IMR-90 (cell line): ENCODE results near the gene LRP1B. TPM values are rescaled to one million over a fixed set of nuclear protein-coding genes. Genes with fewer than 3 reads are reported as not detected.

Experiments
- ATAC-seq: fragments of 200-7000 bp; cut with Tn5 transposase; 2 replicates; pipeline ENCODE4 v1.9.1; 2020; ENCODE audit warnings: low read depth, mild to moderate bottlenecking, moderate library complexity
- BruUV-seq: library from RNA; stranded (reverse); fragments of 400-500 nt; replicated peaks from 2 replicates; lab custom pipeline; 2021; lab: Mats Ljungman, UMichigan
- CTCF ChIA-PET: fragments of 300-600 bp; formaldehyde crosslinking; extraction: SDS; loops from one replicate; lab custom pipeline; 2021; ENCODE audit warnings: antibody characterized with exemption; lab: Yijun Ruan, JAX
- POLR2A ChIA-PET: fragments of 300-600 bp; sonication (Branson Sonifier 250); formaldehyde crosslinking; loops from one replicate; lab custom pipeline; 2022; ENCODE audit warnings: antibody characterized with exemption; ENCODE audit not compliant: unreplicated experiment; lab: Charles Lee
- DNase-seq: peaks from one replicate; pipeline ENCODE4 v3.0.0; 2013
- H2AFZ ChIP-seq: replicated peaks from 2 replicates; pipeline ENCODE3; 2013; ENCODE audit warnings: low read length, mild to moderate bottlenecking; ENCODE audit not compliant: poor library complexity
- H2AK5ac ChIP-seq: 2 replicates; pipeline ENCODE4 v1.6.1; 2013; ENCODE audit warnings: low read depth, low read length, inconsistent platforms
- H2AK9ac ChIP-seq: replicated peaks from 2 replicates; pipeline ENCODE3; 2013; ENCODE audit warnings: mild to moderate bottlenecking, low read depth, low read length, moderate library complexity; ENCODE audit not compliant: poor library complexity
- H2BK120ac ChIP-seq: 2 replicates; pipeline ENCODE4 v1.6.1; 2013; ENCODE audit warnings: low read depth, low read length, inconsistent platforms
- H2BK15ac ChIP-seq: 3 replicates; pipeline ENCODE4 v1.6.1; 2013; ENCODE audit warnings: low read depth, low read length, inconsistent platforms
- H2BK20ac ChIP-seq: 2 replicates; pipeline ENCODE4 v1.6.1; 2013; ENCODE audit warnings: low read depth, mild to moderate bottlenecking, inconsistent platforms, low read length, moderate library complexity
- H2BK5ac ChIP-seq: 2 replicates; pipeline ENCODE4 v1.6.1; 2013; ENCODE audit warnings: mild to moderate bottlenecking, low read depth, low read length, inconsistent platforms; ENCODE audit not compliant: poor library complexity, severe bottlenecking
- H3K14ac ChIP-seq: replicated peaks from 2 replicates; pipeline ENCODE4 v1.6.1; 2013; ENCODE audit warnings: low read depth, low read length, inconsistent platforms
- H3K18ac ChIP-seq: 2 replicates; pipeline ENCODE4 v1.6.1; 2013; ENCODE audit warnings: low read depth, low read length, control low read depth
- H3K23ac ChIP-seq: 2 replicates; pipeline ENCODE4 v1.6.1; 2013; ENCODE audit warnings: low read depth, low read length, inconsistent platforms
- H3K27ac ChIP-seq: 2 replicates; pipeline ENCODE4 v1.5.1; 2013; ENCODE audit warnings: mild to moderate bottlenecking, control low read depth, low read length; ENCODE audit not compliant: insufficient read depth
- H3K27me3 ChIP-seq: 2 replicates; pipeline ENCODE4 v1.6.1; 2013; ENCODE audit warnings: low read length; ENCODE audit not compliant: control insufficient read depth, insufficient read depth
- H3K36me3 ChIP-seq: 2 replicates; pipeline ENCODE4 v1.6.1; 2013; ENCODE audit warnings: low read length, mixed read lengths; ENCODE audit not compliant: control insufficient read depth, insufficient read depth
- H3K4ac ChIP-seq: 2 replicates; pipeline ENCODE4 v1.6.1; 2013; ENCODE audit warnings: low read depth, low read length, inconsistent platforms
- H3K4me1 ChIP-seq: 2 replicates; pipeline ENCODE4 v1.6.1; 2013; ENCODE audit warnings: low read length, mixed read lengths; ENCODE audit not compliant: control insufficient read depth, insufficient read depth
- H3K4me2 ChIP-seq: 2 replicates; pipeline ENCODE4 v1.6.1; 2013; ENCODE audit warnings: low read depth, mild to moderate bottlenecking, control low read depth, low read length, moderate library complexity
- H3K4me3 ChIP-seq: 2 replicates; pipeline ENCODE4 v1.5.1; 2013; ENCODE audit warnings: low read depth, mild to moderate bottlenecking, control low read depth, low read length, moderate library complexity; ENCODE audit not compliant: insufficient read depth
- H3K56ac ChIP-seq: 2 replicates; pipeline ENCODE4 v1.6.1; 2013; ENCODE audit warnings: low read length, inconsistent platforms; ENCODE audit not compliant: insufficient read depth; ENCODE audit errors: extremely low read depth
- H3K79me1 ChIP-seq, 2 experiments: 2 replicates each; pipeline ENCODE4 v1.6.1; 2013; ENCODE audit warnings: low read length in 2 of 2, inconsistent platforms in 1 of 2, low read depth in 1 of 2
- H3K9ac ChIP-seq: 2 replicates; pipeline ENCODE4 v1.6.1; 2013; ENCODE audit warnings: low read depth, low read length, control low read depth
- H3K9me1 ChIP-seq: 2 replicates; pipeline ENCODE4 v1.6.1; 2013; ENCODE audit warnings: low read length, inconsistent platforms; ENCODE audit not compliant: insufficient read depth
- H3K9me3 ChIP-seq: 2 replicates; pipeline ENCODE4 v1.6.1; 2013; ENCODE audit warnings: low read length; ENCODE audit not compliant: control insufficient read depth, insufficient read depth
- H4K20me1 ChIP-seq: 2 replicates; pipeline ENCODE4 v1.6.1; 2013; ENCODE audit warnings: low read length, inconsistent platforms; ENCODE audit not compliant: insufficient read depth
- H4K5ac ChIP-seq: 2 replicates; pipeline ENCODE4 v1.6.1; 2013; ENCODE audit warnings: mild to moderate bottlenecking, low read depth, low read length, control low read depth
- H4K8ac ChIP-seq, 2 experiments: 2 replicates each; pipeline ENCODE4 v1.6.1; 2013; ENCODE audit warnings: low read depth in 2 of 2, low read length in 2 of 2, control low read depth in 1 of 2, inconsistent platforms in 1 of 2
- H4K91ac ChIP-seq: 2 replicates; pipeline ENCODE4 v1.6.1; 2013; ENCODE audit warnings: low read depth, low read length, inconsistent platforms; ENCODE audit not compliant: insufficient read depth
- BHLHE40 ChIP-seq: fragments of 150-350 bp; IDR thresholded peaks from 2 replicates; pipeline ENCODE4 v1.6.1; 2016; ENCODE audit warnings: mild to moderate bottlenecking, low read depth, low read length
- CEBPB ChIP-seq: IDR thresholded peaks from 2 replicates; pipeline ENCODE4 v1.6.1; 2012; ENCODE audit warnings: low read depth, low read length, improper control_type of control experiment
- CHD1 ChIP-seq: IDR thresholded peaks from 2 replicates; pipeline ENCODE4 v1.6.1; 2012; ENCODE audit warnings: low read depth, low read length, improper control_type of control experiment
- MAFK ChIP-seq: IDR thresholded peaks from 2 replicates; pipeline ENCODE4 v1.6.1; 2012; ENCODE audit warnings: low read depth, low read length, improper control_type of control experiment
- MXI1 ChIP-seq: IDR thresholded peaks from 2 replicates; pipeline ENCODE4 v1.6.1; 2012; ENCODE audit warnings: low read depth, mild to moderate bottlenecking, low read length, moderate library complexity, borderline replicate concordance
- NFE2L2 ChIP-seq: fragments of 150-350 bp; IDR thresholded peaks from 2 replicates; pipeline ENCODE4 v1.6.1; 2016; ENCODE audit warnings: low read depth, mild to moderate bottlenecking, low read length
- RAD21 ChIP-seq: IDR thresholded peaks from 2 replicates; pipeline ENCODE4 v1.6.1; 2012; ENCODE audit warnings: low read length, improper control_type of control experiment
- WGBS, 2 experiments: methylation state at CpG; one replicate each; pipeline versions ENCODE4 v1.1.5 to v1.1.7; 2013; ENCODE audit warnings: missing lambda C conversion rate in 2 of 2; ENCODE audit not compliant: insufficient read length in 1 of 2; ENCODE audit errors: extremely low coverage in 2 of 2; 5-methylcytosine and 5-hydroxymethylcytosine counted together
- dilution Hi-C: fragments of 300-500 bp; cut with HindIII; formaldehyde crosslinking; loops from one replicate; pipeline ENCODE4 v1.14.3; 2018; ENCODE audit warnings: low sequenced_read_pairs; ENCODE audit not compliant: unreplicated experiment
- in situ Hi-C: fragments of 300-500 bp; cut with MboI; formaldehyde crosslinking; loops from 3 replicates; pipeline ENCODE4 v1.14.3; 2019; ENCODE audit warnings: low sequenced_read_pairs, inconsistent platforms, mixed read lengths
- intact Hi-C: fragments of 100-400 bp; cut with micrococcal nuclease; formaldehyde crosslinking; loops from 2 replicates; pipeline ENCODE4 v1.10.0; 2022
- polyA plus RNA-seq, 3 experiments: library from polyadenylated mRNA; depleted of rRNA; stranded (reverse); fragments of >200 nt; gene quantifications; 2 replicates each; pipeline ENCODE4 v1.2.3, GENCODE V29; 2012; ENCODE audit warnings: low replicate concordance in 1 of 3
- total RNA-seq: library from RNA; depleted of rRNA; stranded (reverse); fragments of >200 nt; gene quantifications from 2 replicates; pipeline ENCODE4 v1.2.3, GENCODE V29; 2012
- TF ChIP-seq, protein P1 (sequence below): conservative IDR thresholded peaks from 2 replicates; pipeline ENCODE4 v1.5.1; 2012; ENCODE audit warnings: mild to moderate bottlenecking, low read depth, low read length, improper control_type of control experiment
- TF ChIP-seq, protein P2 (sequence below): fragments of 150-350 bp; IDR thresholded peaks from 2 replicates; pipeline ENCODE4 v1.6.1; 2017; ENCODE audit warnings: mild to moderate bottlenecking, antibody characterized with exemption, low read length, low read depth

Gene LRP1B
- total and polyA plus RNA-seq, 2 of the 4 experiments (the other 2 are of a cell fraction): under 0.01 to 0.02 TPM

DNA sequence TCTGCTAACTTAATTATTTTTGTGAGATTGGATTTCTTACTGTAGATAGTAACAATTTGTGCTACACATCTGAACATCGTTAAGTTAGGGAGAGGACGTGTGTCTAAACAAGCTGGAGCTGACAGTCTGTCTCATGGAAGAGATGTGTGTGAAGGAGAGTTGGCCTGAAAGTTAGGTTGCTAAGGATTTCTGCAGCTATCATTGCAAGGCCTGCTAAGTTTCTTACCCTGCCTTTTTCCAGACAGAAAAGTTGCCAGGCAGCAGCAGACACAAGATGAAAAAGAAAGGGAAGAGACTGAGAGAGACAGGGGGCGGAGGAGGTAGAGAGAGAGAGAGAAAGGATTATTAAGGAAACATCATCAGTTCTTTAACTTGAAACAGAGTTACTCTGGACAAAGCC is 4.1 kb upstream of the LRP1B start:
- Histone ChIP-seq H4K91ac (no peak overlapping the region), H4K8ac (no peak overlapping the region), H3K4me3 (no peak overlapping the region), H2BK120ac (no peak overlapping the region), H3K4ac (no peak overlapping the region), H4K5ac (no peak overlapping the region), H2AFZ (no peak overlapping the region), H2AK9ac (no peak overlapping the region), H2BK5ac (no peak overlapping the region), H3K18ac (no peak overlapping the region), H3K79me1 (no peaks in the 10 kb centered on the region), H3K56ac (no peak overlapping the region), H3K23ac (no peak overlapping the region), H3K9ac (no peak overlapping the region), H3K9me3 (no peaks in the 10 kb centered on the region), H2AK5ac (no peak overlapping the region), H3K14ac (no peak overlapping the region), H3K9me1 (no peaks in the 10 kb centered on the region), H4K20me1 (no peaks in the 10 kb centered on the region), H2BK15ac (no peak overlapping the region), H3K27me3 (peaks cover 9% of the 10 kb centered on the region), H3K27ac (no peak overlapping the region), H2BK20ac (no peak overlapping the region), H3K4me1 (0 out of 2 replicates have a peak, but pooled peaks cover 1% of the 10 kb centered on the region), H3K4me2 (no peak overlapping the region), H3K36me3 (no peaks in the 10 kb centered on the region)
- ChIA-PET CTCF (no interaction called here), POLR2A (no interaction called here)
- no TSS peak for BruUV-seq
- DNase-seq (no peak), ATAC-seq (no peak)
- intact Hi-C loops (no loop called here), in situ Hi-C loops (no loop called here), dilution Hi-C loops (no loop called here)
- WGBS, 2 experiments: no CpG with 5 or more reads among the region's 3 CpGs
- TF ChIP-seq, protein P1, sequence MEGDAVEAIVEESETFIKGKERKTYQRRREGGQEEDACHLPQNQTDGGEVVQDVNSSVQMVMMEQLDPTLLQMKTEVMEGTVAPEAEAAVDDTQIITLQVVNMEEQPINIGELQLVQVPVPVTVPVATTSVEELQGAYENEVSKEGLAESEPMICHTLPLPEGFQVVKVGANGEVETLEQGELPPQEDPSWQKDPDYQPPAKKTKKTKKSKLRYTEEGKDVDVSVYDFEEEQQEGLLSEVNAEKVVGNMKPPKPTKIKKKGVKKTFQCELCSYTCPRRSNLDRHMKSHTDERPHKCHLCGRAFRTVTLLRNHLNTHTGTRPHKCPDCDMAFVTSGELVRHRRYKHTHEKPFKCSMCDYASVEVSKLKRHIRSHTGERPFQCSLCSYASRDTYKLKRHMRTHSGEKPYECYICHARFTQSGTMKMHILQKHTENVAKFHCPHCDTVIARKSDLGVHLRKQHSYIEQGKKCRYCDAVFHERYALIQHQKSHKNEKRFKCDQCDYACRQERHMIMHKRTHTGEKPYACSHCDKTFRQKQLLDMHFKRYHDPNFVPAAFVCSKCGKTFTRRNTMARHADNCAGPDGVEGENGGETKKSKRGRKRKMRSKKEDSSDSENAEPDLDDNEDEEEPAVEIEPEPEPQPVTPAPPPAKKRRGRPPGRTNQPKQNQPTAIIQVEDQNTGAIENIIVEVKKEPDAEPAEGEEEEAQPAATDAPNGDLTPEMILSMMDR: no peak
- TF ChIP-seq MXI1 (no peak), CHD1 (no peak), RAD21 (no peak), NFE2L2 (no peak), CEBPB (no peak), MAFK (no peak), BHLHE40 (no peak)
- TF ChIP-seq, protein P2, sequence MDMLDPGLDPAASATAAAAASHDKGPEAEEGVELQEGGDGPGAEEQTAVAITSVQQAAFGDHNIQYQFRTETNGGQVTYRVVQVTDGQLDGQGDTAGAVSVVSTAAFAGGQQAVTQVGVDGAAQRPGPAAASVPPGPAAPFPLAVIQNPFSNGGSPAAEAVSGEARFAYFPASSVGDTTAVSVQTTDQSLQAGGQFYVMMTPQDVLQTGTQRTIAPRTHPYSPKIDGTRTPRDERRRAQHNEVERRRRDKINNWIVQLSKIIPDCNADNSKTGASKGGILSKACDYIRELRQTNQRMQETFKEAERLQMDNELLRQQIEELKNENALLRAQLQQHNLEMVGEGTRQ: no peak
